ENCODE results near the gene CMTM5.

DNA sequence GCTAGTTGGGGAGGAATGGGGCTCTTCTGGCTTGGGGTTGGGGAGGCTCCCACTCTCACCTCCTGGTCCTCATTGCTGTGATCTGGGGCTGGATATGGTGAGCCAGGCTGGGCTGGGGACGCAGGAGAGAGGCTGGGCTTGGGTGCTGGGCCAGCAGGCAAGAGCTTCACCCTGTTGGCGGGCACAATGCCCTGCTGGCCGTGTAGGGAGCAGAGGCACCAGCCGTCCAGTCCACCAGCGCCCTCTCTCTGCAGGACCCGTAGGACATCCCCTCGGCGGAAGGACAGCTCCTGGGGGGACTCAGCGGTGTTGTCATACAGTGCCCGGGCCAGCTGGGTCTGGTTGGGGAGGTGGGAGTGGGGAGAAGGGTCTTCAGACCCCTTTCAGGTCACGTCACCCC lies 16.4 kb upstream of the CMTM5 start:
- TF ChIP-seq ATF3 (IDR thresholded peaks at IDR 0.05) (no peak), EGR1 (IDR thresholded peaks at IDR 0.05; ENCODE audit: low read depth) (no peak)

Measured in HCT116 (cell line).